GM12878 (cell line): ENCODE measurements around the gene PLEKHA5.

Experiments used
- EZH2 ChIP-seq: IDR thresholded peaks from 2 replicates; pipeline ENCODE4 v1.6.1; 2012; ENCODE audit warnings: low read depth, mild to moderate bottlenecking, control low read depth, inconsistent platforms, low read length, borderline replicate concordance; ENCODE audit not compliant: control insufficient read depth
- GATAD2B ChIP-seq: fragments of 450-650 bp; conservative IDR thresholded peaks from 2 replicates; pipeline ENCODE4 v1.6.1; 2017; ENCODE audit warnings: low read depth, mild to moderate bottlenecking, moderate library complexity
- POLR2A ChIP-seq: IDR thresholded peaks from 2 replicates; pipeline ENCODE4 v1.6.1; 2011; ENCODE audit warnings: low read depth, mild to moderate bottlenecking, low read length
- POLR2AphosphoS5 ChIP-seq: IDR thresholded peaks from 2 replicates; pipeline ENCODE4 v1.6.1; 2011; ENCODE audit warnings: mild to moderate bottlenecking, low read length, inconsistent platforms
- RAD21 ChIP-seq: IDR thresholded peaks from 2 replicates; pipeline ENCODE4 v1.6.1; 2011; ENCODE audit warnings: mild to moderate bottlenecking, low read depth, low read length, moderate library complexity; ENCODE audit not compliant: insufficient read depth
- RBBP5 ChIP-seq: fragments of 200-600 bp; sonication (generic); conservative IDR thresholded peaks from 2 replicates; pipeline ENCODE4 v1.6.1; 2016
- RFX5 ChIP-seq: IDR thresholded peaks from 2 replicates; pipeline ENCODE4 v1.6.1; 2011; ENCODE audit warnings: low read depth, low read length, improper control_type of control experiment
- SKIL ChIP-seq: fragments of 450-650 bp; IDR thresholded peaks from 2 replicates; pipeline ENCODE4 v1.6.1; 2017; ENCODE audit warnings: mild to moderate bottlenecking, low read depth, inconsistent platforms; ENCODE audit not compliant: poor library complexity, severe bottlenecking
- TF ChIP-seq, protein P1 (sequence below), 3 experiments: IDR thresholded peaks in 2 of 3; conservative IDR thresholded peaks in 1 of 3; 2 replicates each; pipeline ENCODE4 v1.5.1; 2011; ENCODE audit warnings: low read depth in 3 of 3, low read length in 3 of 3, mild to moderate bottlenecking in 3 of 3, control low read depth in 2 of 3, moderate library complexity in 2 of 3, inconsistent platforms in 1 of 3, mixed read lengths in 1 of 3; ENCODE audit not compliant: control insufficient read depth in 2 of 3, insufficient read depth in 1 of 3; ENCODE audit errors: extremely low read depth in 1 of 3
- TF ChIP-seq, protein P2 (sequence below): IDR thresholded peaks from 2 replicates; pipeline ENCODE4 v1.6.1; 2011; ENCODE audit warnings: low read depth, mild to moderate bottlenecking, low read length, moderate library complexity, borderline replicate concordance; ENCODE audit errors: extremely low read depth
- TF ChIP-seq, protein P3 (sequence below): fragments of 150-350 bp; IDR thresholded peaks from 2 replicates; pipeline ENCODE4 v1.6.1; 2016; ENCODE audit warnings: low read depth, low read length

DNA sequence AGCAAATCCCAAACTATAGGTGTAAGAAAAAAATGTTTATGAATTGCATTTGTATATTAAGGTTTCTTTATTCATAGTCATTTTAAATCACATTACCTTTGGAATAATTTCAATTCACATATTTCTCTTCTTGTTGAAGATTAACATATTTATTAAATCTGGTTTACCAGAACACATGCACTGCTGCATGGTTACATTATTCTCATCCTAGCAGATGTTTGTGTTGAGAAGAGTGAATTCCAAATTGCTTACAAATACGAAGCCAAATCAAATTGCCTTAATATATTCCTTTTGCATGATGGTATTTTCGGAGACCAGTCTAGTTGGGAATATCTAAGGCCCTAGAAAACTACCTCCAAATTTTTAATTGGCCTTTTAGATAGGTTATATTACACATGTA, 130.6 kb downstream of the PLEKHA5 start:
- no peak for TF ChIP-seq RAD21
- TF ChIP-seq, protein P1, sequence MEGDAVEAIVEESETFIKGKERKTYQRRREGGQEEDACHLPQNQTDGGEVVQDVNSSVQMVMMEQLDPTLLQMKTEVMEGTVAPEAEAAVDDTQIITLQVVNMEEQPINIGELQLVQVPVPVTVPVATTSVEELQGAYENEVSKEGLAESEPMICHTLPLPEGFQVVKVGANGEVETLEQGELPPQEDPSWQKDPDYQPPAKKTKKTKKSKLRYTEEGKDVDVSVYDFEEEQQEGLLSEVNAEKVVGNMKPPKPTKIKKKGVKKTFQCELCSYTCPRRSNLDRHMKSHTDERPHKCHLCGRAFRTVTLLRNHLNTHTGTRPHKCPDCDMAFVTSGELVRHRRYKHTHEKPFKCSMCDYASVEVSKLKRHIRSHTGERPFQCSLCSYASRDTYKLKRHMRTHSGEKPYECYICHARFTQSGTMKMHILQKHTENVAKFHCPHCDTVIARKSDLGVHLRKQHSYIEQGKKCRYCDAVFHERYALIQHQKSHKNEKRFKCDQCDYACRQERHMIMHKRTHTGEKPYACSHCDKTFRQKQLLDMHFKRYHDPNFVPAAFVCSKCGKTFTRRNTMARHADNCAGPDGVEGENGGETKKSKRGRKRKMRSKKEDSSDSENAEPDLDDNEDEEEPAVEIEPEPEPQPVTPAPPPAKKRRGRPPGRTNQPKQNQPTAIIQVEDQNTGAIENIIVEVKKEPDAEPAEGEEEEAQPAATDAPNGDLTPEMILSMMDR (IDR thresholded peaks at IDR 0.05 in 2 of 3, conservative IDR thresholded peaks at IDR 0.05 in 1 of 3; ENCODE audit: control insufficient read depth in 2 of 3, extremely low read depth in 1 of 3, insufficient read depth in 1 of 3, low read depth in 3 of 3, low read length in 3 of 3) = no peak
- TF ChIP-seq GATAD2B = no peak
- no peak for TF ChIP-seq EZH2
- TF ChIP-seq POLR2A = no peak
- no peak for TF ChIP-seq RFX5
- TF ChIP-seq, protein P2, sequence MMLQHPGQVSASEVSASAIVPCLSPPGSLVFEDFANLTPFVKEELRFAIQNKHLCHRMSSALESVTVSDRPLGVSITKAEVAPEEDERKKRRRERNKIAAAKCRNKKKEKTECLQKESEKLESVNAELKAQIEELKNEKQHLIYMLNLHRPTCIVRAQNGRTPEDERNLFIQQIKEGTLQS = no peak
- no peak for TF ChIP-seq RBBP5
- TF ChIP-seq POLR2AphosphoS5 = no peak
- TF ChIP-seq, protein P3, sequence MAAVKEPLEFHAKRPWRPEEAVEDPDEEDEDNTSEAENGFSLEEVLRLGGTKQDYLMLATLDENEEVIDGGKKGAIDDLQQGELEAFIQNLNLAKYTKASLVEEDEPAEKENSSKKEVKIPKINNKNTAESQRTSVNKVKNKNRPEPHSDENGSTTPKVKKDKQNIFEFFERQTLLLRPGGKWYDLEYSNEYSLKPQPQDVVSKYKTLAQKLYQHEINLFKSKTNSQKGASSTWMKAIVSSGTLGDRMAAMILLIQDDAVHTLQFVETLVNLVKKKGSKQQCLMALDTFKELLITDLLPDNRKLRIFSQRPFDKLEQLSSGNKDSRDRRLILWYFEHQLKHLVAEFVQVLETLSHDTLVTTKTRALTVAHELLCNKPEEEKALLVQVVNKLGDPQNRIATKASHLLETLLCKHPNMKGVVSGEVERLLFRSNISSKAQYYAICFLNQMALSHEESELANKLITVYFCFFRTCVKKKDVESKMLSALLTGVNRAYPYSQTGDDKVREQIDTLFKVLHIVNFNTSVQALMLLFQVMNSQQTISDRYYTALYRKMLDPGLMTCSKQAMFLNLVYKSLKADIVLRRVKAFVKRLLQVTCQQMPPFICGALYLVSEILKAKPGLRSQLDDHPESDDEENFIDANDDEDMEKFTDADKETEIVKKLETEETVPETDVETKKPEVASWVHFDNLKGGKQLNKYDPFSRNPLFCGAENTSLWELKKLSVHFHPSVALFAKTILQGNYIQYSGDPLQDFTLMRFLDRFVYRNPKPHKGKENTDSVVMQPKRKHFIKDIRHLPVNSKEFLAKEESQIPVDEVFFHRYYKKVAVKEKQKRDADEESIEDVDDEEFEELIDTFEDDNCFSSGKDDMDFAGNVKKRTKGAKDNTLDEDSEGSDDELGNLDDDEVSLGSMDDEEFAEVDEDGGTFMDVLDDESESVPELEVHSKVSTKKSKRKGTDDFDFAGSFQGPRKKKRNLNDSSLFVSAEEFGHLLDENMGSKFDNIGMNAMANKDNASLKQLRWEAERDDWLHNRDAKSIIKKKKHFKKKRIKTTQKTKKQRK = no peak
- no peak for TF ChIP-seq SKIL
